ENCODE results near the gene DIMT1.

DIMT1 gene

DNA sequence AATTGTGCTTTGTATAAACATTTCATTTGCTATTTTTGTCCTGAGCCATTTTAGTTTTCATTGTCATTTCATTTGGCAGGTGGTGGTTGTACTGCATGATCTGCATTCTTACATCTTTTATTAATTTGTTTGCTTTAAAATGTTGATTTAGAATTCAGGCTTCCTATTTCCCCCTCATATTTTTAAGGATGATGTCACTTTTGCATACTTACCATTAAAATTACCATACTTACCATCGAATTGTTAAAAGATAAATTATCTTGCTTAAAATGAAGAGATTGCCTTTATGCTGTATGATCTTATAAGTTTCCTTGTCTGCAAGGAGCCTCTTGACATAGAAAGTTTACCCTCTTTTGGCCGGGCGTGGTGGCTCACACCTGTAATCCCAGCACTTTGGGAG lies 31.1 kb downstream of the DIMT1 start:
- Histone ChIP-seq H3K4me1 (ENCODE audit: control insufficient read depth, insufficient read depth, low read length) (no peaks in the 10 kb centered on the region), H3K9me3 (ENCODE audit: control insufficient read depth, low read length) (no peaks in the 10 kb centered on the region), H3K27ac (ENCODE audit: insufficient read depth, low read depth, low read length, poor library complexity, severe bottlenecking) (no peak overlapping the region), H3K36me3 (ENCODE audit: control insufficient read depth, insufficient read depth, low read length) (peaks cover 19% of the 10 kb centered on the region), H3K4me3 (ENCODE audit: insufficient read depth, low read depth, low read length) (no peak overlapping the region), H3K27me3 (ENCODE audit: control insufficient read depth, insufficient read depth, low read length, poor library complexity, severe bottlenecking) (no peaks in the 10 kb centered on the region)
- 95 to 98% methylated on average over 2 to 3 of the region's 3 CpGs for WGBS, 2 experiments

DNA sequence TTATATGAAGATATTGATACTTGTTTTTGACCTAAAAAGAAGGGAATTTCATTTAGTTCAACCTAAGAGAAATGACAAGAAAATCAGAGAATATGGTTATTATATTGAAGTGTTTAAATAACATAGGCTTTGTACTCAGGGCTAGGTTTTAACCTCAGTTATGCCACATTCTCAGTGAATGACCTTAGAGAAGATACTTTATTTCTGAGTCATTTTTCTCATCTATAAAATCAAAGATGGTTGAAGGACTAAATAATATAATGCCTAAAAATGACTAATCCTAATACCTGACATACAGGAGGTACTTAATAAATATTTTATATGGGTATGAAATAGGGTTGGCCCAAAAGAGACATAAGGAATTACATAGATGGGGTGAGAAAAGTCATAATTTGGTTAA lies 32.3 kb downstream of the DIMT1 start:
- Histone ChIP-seq H3K4me3 (ENCODE audit: insufficient read depth, low read depth, low read length) (no peak overlapping the region), H3K9me3 (ENCODE audit: control insufficient read depth, low read length) (no peaks in the 10 kb centered on the region), H3K27me3 (ENCODE audit: control insufficient read depth, insufficient read depth, low read length, poor library complexity, severe bottlenecking) (no peaks in the 10 kb centered on the region), H3K36me3 (ENCODE audit: control insufficient read depth, insufficient read depth, low read length) (peaks cover 19% of the 10 kb centered on the region), H3K4me1 (ENCODE audit: control insufficient read depth, insufficient read depth, low read length) (no peaks in the 10 kb centered on the region), H3K27ac (ENCODE audit: insufficient read depth, low read depth, low read length, poor library complexity, severe bottlenecking) (no peak overlapping the region)

DNA sequence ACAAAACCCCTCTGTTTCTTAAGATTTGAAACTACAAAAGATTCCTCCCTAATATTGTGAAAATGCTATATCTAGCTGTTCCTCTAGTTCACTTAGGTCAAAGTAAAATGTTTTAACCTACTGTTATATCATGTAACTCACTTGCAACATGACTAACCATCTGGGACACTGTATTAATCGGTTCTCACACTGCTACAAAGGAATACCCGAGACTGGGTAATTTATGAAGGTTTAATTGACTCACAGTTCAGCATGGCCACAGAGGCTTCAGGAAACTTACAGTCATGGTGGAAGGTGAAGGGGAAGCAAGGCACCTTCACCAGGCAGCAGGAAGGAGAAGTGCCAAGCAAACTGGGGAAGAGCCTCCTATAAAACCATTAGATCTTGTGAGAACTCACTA lies 34.7 kb downstream of the DIMT1 start:
- 98 to 100% methylated on average over 2 of the region's 2 CpGs for WGBS, 2 experiments
- Histone ChIP-seq H3K27ac (ENCODE audit: insufficient read depth, low read depth, low read length, poor library complexity, severe bottlenecking) (no peak overlapping the region), H3K4me3 (ENCODE audit: insufficient read depth, low read depth, low read length) (no peak overlapping the region), H3K36me3 (ENCODE audit: control insufficient read depth, insufficient read depth, low read length) (peaks cover 23% of the 10 kb centered on the region), H3K4me1 (ENCODE audit: control insufficient read depth, insufficient read depth, low read length) (no peaks in the 10 kb centered on the region), H3K27me3 (ENCODE audit: control insufficient read depth, insufficient read depth, low read length, poor library complexity, severe bottlenecking) (no peaks in the 10 kb centered on the region), H3K9me3 (ENCODE audit: control insufficient read depth, low read length) (no peaks in the 10 kb centered on the region)

DNA sequence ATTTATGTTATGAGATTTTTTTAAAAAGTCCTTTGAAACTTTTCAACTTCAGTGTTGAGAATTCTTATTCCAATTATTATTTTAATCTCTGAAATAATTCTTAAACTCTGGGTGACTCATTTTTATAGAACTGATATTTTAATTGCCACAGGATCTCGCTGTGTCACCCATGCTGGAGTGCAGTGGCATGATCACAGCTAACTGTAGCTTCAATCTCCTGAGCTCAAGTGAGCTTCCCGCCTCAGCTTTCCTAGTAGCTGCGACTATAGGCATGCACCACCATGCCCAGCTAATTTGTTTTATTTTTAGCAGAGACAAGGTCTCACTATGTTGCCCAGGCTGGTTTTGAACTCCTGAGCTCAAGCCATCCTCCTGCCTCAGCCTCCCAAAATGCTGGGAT lies 41.0 kb downstream of the DIMT1 start:
- Histone ChIP-seq H3K4me1 (ENCODE audit: control insufficient read depth, insufficient read depth, low read length) (no peaks in the 10 kb centered on the region), H3K36me3 (ENCODE audit: control insufficient read depth, insufficient read depth, low read length) (peaks cover 35% of the 10 kb centered on the region), H3K9me3 (ENCODE audit: control insufficient read depth, low read length) (no peaks in the 10 kb centered on the region), H3K4me3 (ENCODE audit: insufficient read depth, low read depth, low read length) (no peak overlapping the region), H3K27ac (ENCODE audit: insufficient read depth, low read depth, low read length, poor library complexity, severe bottlenecking) (no peak overlapping the region), H3K27me3 (ENCODE audit: control insufficient read depth, insufficient read depth, low read length, poor library complexity, severe bottlenecking) (no peaks in the 10 kb centered on the region)
- WGBS, 2 experiments, result 88 to 96% methylated on average over 3 of the region's 3 CpGs

DNA sequence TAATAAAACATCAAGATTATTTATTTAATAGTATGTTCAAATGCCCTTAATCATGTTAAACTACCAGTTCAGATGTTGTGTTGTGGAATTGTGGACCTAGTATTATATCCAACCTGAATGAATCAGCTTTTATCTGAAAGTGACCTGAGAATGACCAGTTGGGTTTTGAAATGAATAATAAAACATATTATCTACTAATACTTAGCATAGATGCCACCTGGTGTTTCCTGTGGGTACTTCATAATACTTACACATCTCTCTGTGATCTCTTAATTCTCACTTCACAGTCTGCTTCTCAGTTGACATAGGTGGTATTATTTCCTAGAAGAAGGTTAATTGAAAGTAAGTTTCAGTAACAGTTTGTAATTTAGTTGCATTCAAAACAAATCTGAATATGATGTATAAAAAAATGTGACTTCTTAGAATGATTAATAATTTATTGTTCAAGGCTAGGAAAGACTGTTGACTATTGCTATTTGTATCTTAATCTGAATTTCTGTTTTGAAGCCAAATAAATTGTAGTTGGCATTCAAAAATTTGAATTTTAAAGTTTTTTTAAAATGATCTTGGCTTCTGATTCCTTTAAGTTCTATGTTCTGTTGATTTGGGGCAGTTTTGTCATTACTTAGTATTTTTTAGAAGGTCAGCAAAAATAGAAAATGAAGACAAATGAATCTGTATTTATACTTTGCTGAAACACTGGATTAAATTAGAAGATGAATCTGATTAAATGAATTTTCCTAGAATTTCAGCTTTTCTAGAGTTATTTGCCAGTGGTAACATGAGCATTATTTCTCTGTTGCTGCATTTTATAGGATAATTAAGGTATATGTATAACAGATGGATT lies 49.5 kb downstream of the DIMT1 start:
- Histone ChIP-seq H3K27me3 (ENCODE audit: control insufficient read depth, insufficient read depth, low read length, poor library complexity, severe bottlenecking) (no peaks in the 10 kb centered on the region), H3K27ac (ENCODE audit: insufficient read depth, low read depth, low read length, poor library complexity, severe bottlenecking) (no peak overlapping the region), H3K36me3 (ENCODE audit: control insufficient read depth, insufficient read depth, low read length) (peaks cover 3% of the 10 kb centered on the region)

DNA sequence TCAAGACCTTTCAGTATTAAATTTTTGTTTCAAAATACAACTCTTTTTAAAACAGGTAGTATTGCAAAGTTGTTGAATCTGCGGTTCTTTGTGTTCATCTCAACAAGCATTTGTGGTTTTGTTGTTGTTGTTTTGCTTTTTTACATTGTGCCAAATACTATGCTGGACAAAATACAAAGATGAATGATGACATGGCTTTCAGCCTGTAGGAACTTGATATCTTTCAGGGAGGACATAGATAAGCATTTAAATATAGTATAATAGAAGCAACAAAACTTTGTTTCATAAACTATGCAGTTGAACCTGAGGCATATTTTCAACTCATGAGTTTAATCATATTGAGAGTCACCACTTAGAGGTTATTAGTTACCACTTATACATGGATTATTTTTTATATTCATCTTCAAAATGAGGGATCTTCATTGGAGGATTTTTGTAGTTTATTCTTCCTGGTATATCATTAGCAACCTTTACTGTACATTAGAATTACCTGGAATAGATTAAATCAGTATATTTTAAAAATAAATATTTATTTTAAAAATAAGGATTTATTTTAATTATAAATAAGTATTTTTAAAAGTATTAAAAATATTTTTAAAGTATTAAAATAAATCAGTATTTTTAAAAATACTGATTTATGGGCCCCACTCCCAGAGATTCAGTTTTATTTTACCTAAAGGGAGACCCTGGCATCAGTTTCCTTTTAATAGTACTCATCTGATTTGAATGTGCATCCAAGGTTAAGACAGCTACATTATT lies 54.8 kb downstream of the DIMT1 start:
- H3K36me3 ChIP-seq (ENCODE audit: control insufficient read depth, insufficient read depth, low read length), result peaks cover 3% of the 10 kb centered on the region
- no peaks in the 10 kb centered on the region for H3K4me1 ChIP-seq (ENCODE audit: control insufficient read depth, insufficient read depth, low read length)
- H3K9me3 ChIP-seq (ENCODE audit: control insufficient read depth, low read length), result no peaks in the 10 kb centered on the region
- 89 to 100% methylated on average over 1 of the region's 1 CpG for WGBS, 2 experiments
- H3K4me3 ChIP-seq (ENCODE audit: insufficient read depth, low read depth, low read length), result no peak overlapping the region
- H3K27me3 ChIP-seq (ENCODE audit: control insufficient read depth, insufficient read depth, low read length, poor library complexity, severe bottlenecking), result no peaks in the 10 kb centered on the region
- H3K27ac ChIP-seq (ENCODE audit: insufficient read depth, low read depth, low read length, poor library complexity, severe bottlenecking), result no peak overlapping the region

More for the DNA sequence above, 49.5 kb downstream of the DIMT1 start:
- Histone ChIP-seq H3K4me3 (ENCODE audit: insufficient read depth, low read depth, low read length) (no peak overlapping the region), H3K4me1 (ENCODE audit: control insufficient read depth, insufficient read depth, low read length) (no peaks in the 10 kb centered on the region), H3K9me3 (ENCODE audit: control insufficient read depth, low read length) (no peaks in the 10 kb centered on the region)

DNA sequence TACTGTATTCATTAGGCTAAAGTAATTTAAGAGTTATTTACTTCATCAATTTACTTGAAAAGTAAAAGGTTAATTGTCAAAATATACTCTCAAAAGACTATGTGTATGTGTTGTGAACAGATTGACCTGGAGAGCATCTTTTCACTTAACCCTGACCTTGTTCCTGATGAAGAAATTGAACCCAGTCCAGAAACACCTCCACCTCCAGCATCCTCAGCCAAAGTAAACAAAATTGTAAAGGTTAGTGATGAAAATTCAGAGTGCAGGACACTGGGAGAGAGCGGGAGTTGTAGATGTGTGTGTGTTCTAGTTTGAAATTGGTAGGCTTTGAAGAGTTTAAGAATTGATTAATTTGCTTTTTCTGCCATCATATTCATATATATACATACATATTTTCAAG lies 55.8 kb downstream of the DIMT1 start:
- no peak overlapping the region for H3K27ac ChIP-seq (ENCODE audit: insufficient read depth, low read depth, low read length, poor library complexity, severe bottlenecking)
- no peaks in the 10 kb centered on the region for H3K4me1 ChIP-seq (ENCODE audit: control insufficient read depth, insufficient read depth, low read length)
- no peaks in the 10 kb centered on the region for H3K36me3 ChIP-seq (ENCODE audit: control insufficient read depth, insufficient read depth, low read length)
- H3K9me3 ChIP-seq (ENCODE audit: control insufficient read depth, low read length), result no peaks in the 10 kb centered on the region
- H3K4me3 ChIP-seq (ENCODE audit: insufficient read depth, low read depth, low read length), result no peak overlapping the region
- no peaks in the 10 kb centered on the region for H3K27me3 ChIP-seq (ENCODE audit: control insufficient read depth, insufficient read depth, low read length, poor library complexity, severe bottlenecking)
- 89 to 100% methylated on average over 1 of the region's 1 CpG for WGBS, 2 experiments

DNA sequence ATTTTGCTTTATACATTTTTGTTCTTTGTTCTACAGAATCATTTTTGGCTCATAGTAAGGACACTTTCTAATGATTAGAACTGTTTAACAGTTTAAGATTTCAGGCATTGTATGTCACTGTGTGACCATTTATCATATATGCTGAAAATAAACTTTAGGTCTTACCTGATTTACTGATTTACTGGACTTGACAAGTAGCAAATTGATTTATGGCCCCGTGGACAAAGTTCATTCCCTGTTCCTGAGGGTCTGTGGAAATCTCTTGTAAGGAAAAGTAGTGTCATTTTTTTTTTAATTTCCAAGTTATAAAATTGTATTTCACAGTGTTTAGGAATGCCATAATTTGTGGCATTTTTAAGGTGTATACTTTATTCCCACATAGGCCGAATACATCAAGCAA lies 57.0 kb downstream of the DIMT1 start:
- no peaks in the 10 kb centered on the region for H3K27me3 ChIP-seq (ENCODE audit: control insufficient read depth, insufficient read depth, low read length, poor library complexity, severe bottlenecking)
- H3K27ac ChIP-seq (ENCODE audit: insufficient read depth, low read depth, low read length, poor library complexity, severe bottlenecking), result no peak overlapping the region
- H3K36me3 ChIP-seq (ENCODE audit: control insufficient read depth, insufficient read depth, low read length), result no peaks in the 10 kb centered on the region
- H3K4me3 ChIP-seq (ENCODE audit: insufficient read depth, low read depth, low read length), result no peak overlapping the region
- WGBS, 2 experiments, result 100% methylated on average over 2 of the region's 2 CpGs
- H3K4me1 ChIP-seq (ENCODE audit: control insufficient read depth, insufficient read depth, low read length), result no peaks in the 10 kb centered on the region
- no peaks in the 10 kb centered on the region for H3K9me3 ChIP-seq (ENCODE audit: control insufficient read depth, low read length)

DNA sequence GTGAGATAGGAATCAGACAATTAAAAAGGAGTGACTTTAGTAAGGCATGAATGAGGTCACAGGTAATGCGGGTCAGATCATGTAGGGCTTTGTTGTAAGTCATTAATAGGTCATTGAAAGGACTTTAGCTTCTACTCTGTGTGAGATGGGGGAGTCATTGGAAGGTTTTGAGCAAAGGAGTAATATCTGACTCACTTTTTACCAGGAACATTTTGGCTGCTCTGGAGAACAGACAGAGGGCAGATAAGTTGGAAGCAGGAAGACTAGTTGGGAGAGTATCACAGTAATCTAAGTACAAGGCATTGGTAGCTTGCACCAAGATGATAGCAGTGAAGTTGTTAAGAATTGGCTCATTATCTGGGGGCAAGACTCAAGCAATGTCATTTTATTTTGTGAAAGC lies 60.3 kb downstream of the DIMT1 start:
- no peak overlapping the region for H3K27ac ChIP-seq (ENCODE audit: insufficient read depth, low read depth, low read length, poor library complexity, severe bottlenecking)
- WGBS, 2 experiments, result 93 to 100% methylated on average over 1 of the region's 1 CpG
- no peaks in the 10 kb centered on the region for H3K4me1 ChIP-seq (ENCODE audit: control insufficient read depth, insufficient read depth, low read length)
- H3K27me3 ChIP-seq (ENCODE audit: control insufficient read depth, insufficient read depth, low read length, poor library complexity, severe bottlenecking), result no peaks in the 10 kb centered on the region
- H3K4me3 ChIP-seq (ENCODE audit: insufficient read depth, low read depth, low read length), result no peak overlapping the region
- H3K9me3 ChIP-seq (ENCODE audit: control insufficient read depth, low read length), result no peaks in the 10 kb centered on the region
- H3K36me3 ChIP-seq (ENCODE audit: control insufficient read depth, insufficient read depth, low read length), result no peaks in the 10 kb centered on the region

DNA sequence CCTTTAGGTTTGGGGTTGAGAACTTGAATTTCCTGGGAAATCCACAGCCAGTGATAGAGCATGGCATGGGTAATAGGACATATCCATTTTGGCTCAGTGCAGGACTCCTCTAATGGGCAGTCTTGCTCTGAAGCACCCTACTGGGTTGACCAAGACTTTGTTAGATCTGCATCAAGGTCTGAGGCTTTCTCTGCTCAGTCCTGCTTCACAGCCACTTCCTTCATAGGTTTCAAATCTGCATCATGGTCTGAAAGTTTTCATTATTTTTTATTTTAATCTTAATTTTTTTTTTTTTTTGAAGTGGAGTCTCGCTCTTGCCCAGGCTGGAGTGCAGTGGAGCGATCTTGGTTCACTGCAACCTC lies 61.2 kb downstream of the DIMT1 start:
- H3K9me3 ChIP-seq (ENCODE audit: control insufficient read depth, low read length), result no peaks in the 10 kb centered on the region
- H3K27me3 ChIP-seq (ENCODE audit: control insufficient read depth, insufficient read depth, low read length, poor library complexity, severe bottlenecking), result no peaks in the 10 kb centered on the region
- no peak overlapping the region for H3K27ac ChIP-seq (ENCODE audit: insufficient read depth, low read depth, low read length, poor library complexity, severe bottlenecking)
- 91 to 100% methylated on average over 1 to 2 of the region's 2 CpGs for WGBS, 2 experiments
- H3K4me1 ChIP-seq (ENCODE audit: control insufficient read depth, insufficient read depth, low read length), result no peaks in the 10 kb centered on the region
- H3K4me3 ChIP-seq (ENCODE audit: insufficient read depth, low read depth, low read length), result no peak overlapping the region
- no peaks in the 10 kb centered on the region for H3K36me3 ChIP-seq (ENCODE audit: control insufficient read depth, insufficient read depth, low read length)

Data from ectodermal cell (in vitro differentiated cells).